Endodermal cell (in vitro differentiated cells): ENCODE measurements around the gene DRD2. TPM values are rescaled to one million over a fixed set of nuclear protein-coding genes. Genes with fewer than 3 reads are reported as not detected.

ENCODE experiments used
- DNase-seq: peaks from one replicate; pipeline ENCODE4 v3.0.0-alpha.2; 2017
- H3K27ac ChIP-seq: 2 replicates; pipeline ENCODE4 v1.5.1; 2013; ENCODE audit warnings: mild to moderate bottlenecking, low read depth, low read length, moderate library complexity
- H3K27me3 ChIP-seq: 2 replicates; pipeline ENCODE4 v1.6.1; 2013; ENCODE audit warnings: mild to moderate bottlenecking, low read length, moderate library complexity; ENCODE audit not compliant: insufficient read depth, control insufficient read depth, poor library complexity, severe bottlenecking
- H3K36me3 ChIP-seq: 2 replicates; pipeline ENCODE4 v1.7.0; 2013; ENCODE audit warnings: mild to moderate bottlenecking, low read length, moderate library complexity; ENCODE audit not compliant: control insufficient read depth, insufficient read depth
- H3K4me1 ChIP-seq: one replicate; pipeline ENCODE4 v1.7.0; 2013; ENCODE audit warnings: low read length; ENCODE audit not compliant: control insufficient read depth, insufficient read depth
- H3K4me3 ChIP-seq: 2 replicates; pipeline ENCODE4 v1.5.1; 2013; ENCODE audit warnings: mild to moderate bottlenecking, low read length, moderate library complexity
- H3K9ac ChIP-seq: 2 replicates; pipeline ENCODE4 v1.6.1; 2013; ENCODE audit warnings: mild to moderate bottlenecking, low read length, moderate library complexity; ENCODE audit not compliant: poor library complexity, severe bottlenecking; ENCODE audit errors: extremely low read depth
- H3K9me3 ChIP-seq: 2 replicates; pipeline ENCODE4 v1.6.1; 2013; ENCODE audit warnings: mild to moderate bottlenecking, low read length, moderate library complexity; ENCODE audit not compliant: control insufficient read depth
- H3K27ac Mint-ChIP-seq: 2 replicates; pipeline ENCODE4 v1.8.0; 2020; ENCODE audit warnings: mixed read lengths
- H3K27me3 Mint-ChIP-seq: 2 replicates; pipeline ENCODE4 v1.8.0; 2021; ENCODE audit warnings: mild to moderate bottlenecking, mixed read lengths; ENCODE audit not compliant: insufficient read depth
- H3K36me3 Mint-ChIP-seq: 2 replicates; pipeline ENCODE4 v1.8.0; 2020; ENCODE audit warnings: low read depth, mixed read lengths
- H3K4me1 Mint-ChIP-seq: 2 replicates; pipeline ENCODE4 v1.8.0; 2020; ENCODE audit warnings: mixed read lengths
- H3K4me3 Mint-ChIP-seq: 2 replicates; pipeline ENCODE4 v1.8.0; 2020; ENCODE audit warnings: mild to moderate bottlenecking, moderate library complexity, mixed read lengths
- H3K9me3 Mint-ChIP-seq: 2 replicates; pipeline ENCODE4 v1.8.0; 2020; ENCODE audit warnings: mild to moderate bottlenecking, mixed read lengths
- WGBS, 2 experiments: methylation state at CpG; one replicate each; pipeline versions ENCODE4 v1.1.5 to v1.1.7; 2013; ENCODE audit warnings: missing lambda C conversion rate in 2 of 2, mixed read lengths in 1 of 2; ENCODE audit not compliant: insufficient coverage in 1 of 2, insufficient read length in 1 of 2; 5-methylcytosine and 5-hydroxymethylcytosine counted together
- total RNA-seq, 2 donors: library from RNA; stranded (reverse); fragmentation: NEBNext Ultra II Directional in 1 of 2; extraction: Animal tissue kit (Norgen Biotek cat#: 25700) in 1 of 2; gene quantifications; 2 replicates in 1 of 2; 3 replicates in 1 of 2; pipeline ENCODE4 v1.2.1, GENCODE V29; 2021
- TF ChIP-seq, protein P1 (sequence below): fragments of 200-600 bp; sonication (generic); conservative IDR thresholded peaks from 2 replicates; pipeline ENCODE4 v1.5.0; 2021; ENCODE audit warnings: antibody characterized with exemption, mild to moderate bottlenecking

The DRD2 gene
- total RNA-seq, 2 donors from 2014 or later: 0.35 to 2.1 TPM

GRCh38 chr11:113462830-113463229, 12.4 kb downstream of the DRD2 start:
- no peaks in the 10 kb centered on the region for H3K9me3 Mint-ChIP-seq
- WGBS, 2 experiments: 94 to 96% methylated on average over 4 to 5 of the region's 5 CpGs
- Histone ChIP-seq H3K9me3 (no peaks in the 10 kb centered on the region), H3K9ac (no peak overlapping the region), H3K27me3 (peaks cover 41% of the 10 kb centered on the region), H3K27ac (no peak overlapping the region), H3K4me3 (no peak overlapping the region), H3K36me3 (no peaks in the 10 kb centered on the region), H3K4me1 (peaks cover 4% of the 10 kb centered on the region)
- peaks cover 35% of the 10 kb centered on the region for H3K27me3 Mint-ChIP-seq
- H3K4me3 Mint-ChIP-seq: no peak overlapping the region
- no peak overlapping the region for H3K27ac Mint-ChIP-seq
- TF ChIP-seq, protein P1, sequence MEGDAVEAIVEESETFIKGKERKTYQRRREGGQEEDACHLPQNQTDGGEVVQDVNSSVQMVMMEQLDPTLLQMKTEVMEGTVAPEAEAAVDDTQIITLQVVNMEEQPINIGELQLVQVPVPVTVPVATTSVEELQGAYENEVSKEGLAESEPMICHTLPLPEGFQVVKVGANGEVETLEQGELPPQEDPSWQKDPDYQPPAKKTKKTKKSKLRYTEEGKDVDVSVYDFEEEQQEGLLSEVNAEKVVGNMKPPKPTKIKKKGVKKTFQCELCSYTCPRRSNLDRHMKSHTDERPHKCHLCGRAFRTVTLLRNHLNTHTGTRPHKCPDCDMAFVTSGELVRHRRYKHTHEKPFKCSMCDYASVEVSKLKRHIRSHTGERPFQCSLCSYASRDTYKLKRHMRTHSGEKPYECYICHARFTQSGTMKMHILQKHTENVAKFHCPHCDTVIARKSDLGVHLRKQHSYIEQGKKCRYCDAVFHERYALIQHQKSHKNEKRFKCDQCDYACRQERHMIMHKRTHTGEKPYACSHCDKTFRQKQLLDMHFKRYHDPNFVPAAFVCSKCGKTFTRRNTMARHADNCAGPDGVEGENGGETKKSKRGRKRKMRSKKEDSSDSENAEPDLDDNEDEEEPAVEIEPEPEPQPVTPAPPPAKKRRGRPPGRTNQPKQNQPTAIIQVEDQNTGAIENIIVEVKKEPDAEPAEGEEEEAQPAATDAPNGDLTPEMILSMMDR: no peak
- H3K36me3 Mint-ChIP-seq: no peaks in the 10 kb centered on the region
- no peaks in the 10 kb centered on the region for H3K4me1 Mint-ChIP-seq
- no peak for DNase-seq

- H3K4me1 ChIP-seq: peaks cover 9% of the 10 kb centered on the region
- H3K4me3 ChIP-seq: no peak overlapping the region
- no peaks in the 10 kb centered on the region for H3K36me3 ChIP-seq
- Mint-ChIP-seq H3K36me3 (no peaks in the 10 kb centered on the region), H3K4me3 (no peak overlapping the region), H3K4me1 (peaks cover 1% of the 10 kb centered on the region), H3K27me3 (peaks cover 34% of the 10 kb centered on the region), H3K9me3 (no peaks in the 10 kb centered on the region), H3K27ac (no peak overlapping the region)
- H3K9me3 ChIP-seq: no peaks in the 10 kb centered on the region
- peaks cover 41% of the 10 kb centered on the region for H3K27me3 ChIP-seq
- H3K27ac ChIP-seq: no peak overlapping the region
- H3K9ac ChIP-seq: no peak overlapping the region
- WGBS, 2 experiments: 83 to 88% methylated on average over 2 to 3 of the region's 3 CpGs
- TF ChIP-seq, protein P1: no peak
- DNase-seq: peak; percentile 7
These were observed 13.6 kb downstream of the DRD2 start for GRCh38 chr11:113461639-113462038.

DNA sequence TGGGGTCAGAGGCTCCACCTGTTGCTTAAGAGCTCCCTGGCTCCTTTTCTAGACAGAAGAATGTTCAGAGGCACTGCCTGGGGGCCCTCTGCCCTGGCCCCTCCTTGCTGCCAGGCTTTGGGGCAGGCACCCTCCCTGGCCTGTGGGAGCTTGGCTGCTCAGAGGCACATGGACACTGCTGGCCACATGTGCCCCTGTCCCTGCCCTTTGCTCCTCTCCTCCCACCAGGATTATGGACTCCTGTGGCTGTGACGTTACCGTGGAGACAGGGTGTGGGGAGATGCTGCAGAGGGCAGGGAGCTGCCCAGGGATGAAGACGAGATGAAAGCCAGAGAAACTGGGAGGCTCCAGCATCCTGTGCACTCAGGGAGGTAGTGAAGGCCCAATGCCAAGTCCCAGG, 14.7 kb downstream of the DRD2 start:
- H3K27me3 ChIP-seq: peaks cover 37% of the 10 kb centered on the region
- Mint-ChIP-seq H3K27me3 (peaks cover 31% of the 10 kb centered on the region), H3K9me3 (no peaks in the 10 kb centered on the region), H3K4me1 (peaks cover 1% of the 10 kb centered on the region), H3K4me3 (no peak overlapping the region), H3K36me3 (no peaks in the 10 kb centered on the region), H3K27ac (no peak overlapping the region)
- H3K4me3 ChIP-seq: no peak overlapping the region
- H3K27ac ChIP-seq: no peak overlapping the region
- WGBS, 2 experiments: 79 to 91% methylated on average over 2 to 3 of the region's 3 CpGs
- no peaks in the 10 kb centered on the region for H3K36me3 ChIP-seq
- DNase-seq: no peak
- H3K9ac ChIP-seq: no peak overlapping the region
- H3K9me3 ChIP-seq: no peaks in the 10 kb centered on the region
- TF ChIP-seq, protein P1: no peak
- peaks cover 6% of the 10 kb centered on the region for H3K4me1 ChIP-seq
